Neuron (in vitro differentiated cells): ENCODE data around the gene LCE1D.

ENCODE experiments used
- H2AFZ ChIP-seq: one replicate; pipeline ENCODE4 v1.6.1; 2013; ENCODE audit warnings: low read depth, mild to moderate bottlenecking, inconsistent platforms, low read length, moderate library complexity
- H3K27me3 ChIP-seq: one replicate; pipeline ENCODE4 v1.6.1; 2013; ENCODE audit warnings: low read length; ENCODE audit not compliant: insufficient read depth
- H3K36me3 ChIP-seq: one replicate; pipeline ENCODE4 v1.6.1; 2013; ENCODE audit warnings: low read length; ENCODE audit not compliant: insufficient read depth
- H3K4me1 ChIP-seq: one replicate; pipeline ENCODE4 v1.6.1; 2013; ENCODE audit warnings: low read length; ENCODE audit not compliant: insufficient read depth
- H3K4me3 ChIP-seq: 2 replicates; pipeline ENCODE4 v1.5.1; 2013; ENCODE audit warnings: mild to moderate bottlenecking, low read length, moderate library complexity
- H3K9me3 ChIP-seq: one replicate; pipeline ENCODE4 v1.6.1; 2013; ENCODE audit warnings: low read length

The LCE1D gene

GRCh38 chr1:152842556-152842955, 46.0 kb downstream of the LCE1D start, which contains the start of gene LCE6A:
Gene LCE6A (plus strand): TSS chr1:152842856. CDS start chr1:152843521, 665 bp downstream.
- no peak within 1 kb of the TSS for H2AFZ ChIP-seq
- H3K9me3 ChIP-seq, result no peaks in the 10 kb centered on the region
- no peak within 1 kb of the TSS for H3K4me3 ChIP-seq
- no peaks in the 10 kb centered on the region for H3K36me3 ChIP-seq
- H3K27me3 ChIP-seq, result no peaks in the 10 kb centered on the region
- H3K4me1 ChIP-seq, result no peaks in the 10 kb centered on the region
